Peyer's patch (tissue), 4 donors: ENCODE results near the gene ZNF521. TPM values are rescaled to one million over a fixed set of nuclear protein-coding genes. Genes with fewer than 3 reads are reported as not detected.

Source experiments
- DNase-seq, 3 donors: peaks; one replicate each; pipeline ENCODE4 v3.0.0-alpha.2; 2017 to 2019
- H3K27ac ChIP-seq, 4 donors: fragments of 200-600 bp; sonication (generic); one replicate each; pipeline ENCODE4 v1.5.1; 2016 to 2019
- H3K27me3 ChIP-seq, 2 donors: fragments of 200-600 bp; sonication (generic); one replicate each; pipeline ENCODE4 v1.5.1; 2019
- H3K36me3 ChIP-seq, 3 donors: fragments of 200-600 bp; sonication (generic); one replicate each; pipeline ENCODE4 v1.5.1; 2016 to 2019
- H3K4me1 ChIP-seq, 4 donors: fragments of 200-600 bp; sonication (generic); one replicate each; pipeline ENCODE4 v1.5.1; 2016 to 2019
- H3K4me3 ChIP-seq, 4 donors: fragments of 200-600 bp; sonication (generic); 1 replicate in 3 of 4; 2 replicates in 1 of 4; pipeline ENCODE4 v1.5.1; 2016 to 2019; ENCODE audit warnings: mild to moderate bottlenecking in 1 of 4
- H3K9me3 ChIP-seq, 4 donors: fragments of 200-600 bp; sonication (generic); one replicate each; pipeline ENCODE4 v1.5.1; 2016 to 2019; ENCODE audit warnings: mild to moderate bottlenecking in 1 of 4
- CTCF ChIP-seq, 6 experiments: fragments of 450-650 bp in 4 of 6; fragments of 200-600 bp in 2 of 6; sonication (generic) in 1 of 6; IDR thresholded peaks; one replicate each; pipeline ENCODE4 v1.5.1; 2017 to 2019; ENCODE audit warnings: antibody characterized with exemption in 6 of 6, mild to moderate bottlenecking in 3 of 6, moderate library complexity in 1 of 6
- POLR2A ChIP-seq, 2 donors: fragments of 450-650 bp; IDR thresholded peaks; one replicate each; pipeline ENCODE4 v1.5.1; 2017; ENCODE audit warnings: antibody characterized with exemption in 2 of 2, mild to moderate bottlenecking in 2 of 2, moderate library complexity in 2 of 2
- total RNA-seq, 4 donors: library from RNA; depleted of rRNA; stranded (reverse); fragments of >200 nt; gene quantifications; one replicate each; pipeline ENCODE4 v1.1.0, GENCODE V29; 2016

The ZNF521 gene
- total RNA-seq, 4 donors from 2014 or later, result 4.2 to 25.6 (median 8.6) TPM

- H3K36me3 ChIP-seq, result no peaks in the 10 kb centered on the region
- no peaks in the 10 kb centered on the region for H3K27me3 ChIP-seq
- H3K4me3 ChIP-seq, result no peak overlapping the region
Observed at GRCh38 chr18:25244924-25245698, 106.9 kb downstream of the ZNF521 start.

GRCh38 chr18:25244170-25244569, 107.8 kb downstream of the ZNF521 start:
- H3K4me1 ChIP-seq, result no peaks in the 10 kb centered on the region
- no peak overlapping the region for H3K27ac ChIP-seq
- H3K9me3 ChIP-seq, result no peaks in the 10 kb centered on the region
- DNase-seq, result no peak
- TF ChIP-seq CTCF (IDR thresholded peaks at IDR 0.05), result no peak
- no peak for TF ChIP-seq POLR2A (IDR thresholded peaks at IDR 0.05)
- no peak overlapping the region for H3K4me3 ChIP-seq
- H3K36me3 ChIP-seq, result no peaks in the 10 kb centered on the region
- H3K27me3 ChIP-seq, result no peaks in the 10 kb centered on the region

More at GRCh38 chr18:25244924-25245698, 106.9 kb downstream of the ZNF521 start:
- Histone ChIP-seq H3K9me3 (no peaks in the 10 kb centered on the region), H3K4me1 (no peaks in the 10 kb centered on the region), H3K27ac (no peak overlapping the region)
- TF ChIP-seq POLR2A (IDR thresholded peaks at IDR 0.05), result no peak
- TF ChIP-seq CTCF (IDR thresholded peaks at IDR 0.05), result no peak
- DNase-seq, result no peak

- Histone ChIP-seq H3K4me3 (no peak overlapping the region), H3K9me3 (no peaks in the 10 kb centered on the region)
Observed at GRCh38 chr18:25243754-25244153, 108.2 kb downstream of the ZNF521 start.

GRCh38 chr18:25243257-25243656, 108.7 kb downstream of the ZNF521 start:
- Histone ChIP-seq H3K27ac (no peak overlapping the region), H3K27me3 (no peaks in the 10 kb centered on the region), H3K9me3 (no peaks in the 10 kb centered on the region), H3K4me1 (no peaks in the 10 kb centered on the region), H3K4me3 (no peak overlapping the region), H3K36me3 (no peaks in the 10 kb centered on the region)
- TF ChIP-seq POLR2A (IDR thresholded peaks at IDR 0.05), result no peak
- no peak for TF ChIP-seq CTCF (IDR thresholded peaks at IDR 0.05)
- no peak for DNase-seq

More at GRCh38 chr18:25243754-25244153, 108.2 kb downstream of the ZNF521 start:
- Histone ChIP-seq H3K27me3 (no peaks in the 10 kb centered on the region), H3K36me3 (no peaks in the 10 kb centered on the region), H3K4me1 (no peaks in the 10 kb centered on the region), H3K27ac (no peak overlapping the region)
- no peak for DNase-seq
- TF ChIP-seq CTCF (IDR thresholded peaks at IDR 0.05) (no peak), POLR2A (IDR thresholded peaks at IDR 0.05) (no peak)

GRCh38 chr18:25240420-25240770, 111.6 kb downstream of the ZNF521 start:
- Histone ChIP-seq H3K4me1 (no peaks in the 10 kb centered on the region), H3K36me3 (no peaks in the 10 kb centered on the region), H3K4me3 (no peak overlapping the region), H3K27me3 (no peaks in the 10 kb centered on the region), H3K9me3 (no peaks in the 10 kb centered on the region), H3K27ac (no peak overlapping the region)
- TF ChIP-seq CTCF (IDR thresholded peaks at IDR 0.05) (no peak), POLR2A (IDR thresholded peaks at IDR 0.05) (no peak)
- DNase-seq, result no peak
